Stimulated activated CD8-positive, alpha-beta memory T cell treated with anti-CD3 and anti-CD28 coated beads, Interleukin-2, amount 100 ng/mL, for 48 hours (primary cell): ENCODE data around the gene CLDN1.
"Not testable (repeated sequence)": the region's sequence is repeated elsewhere in the genome, so short reads cannot be mapped to it uniquely, and the experiment has no call there.

Source experiments
- DNase-seq, 2 donors: peaks; one replicate each; pipeline ENCODE4 v3.0.0-alpha.2; 2020; ENCODE audit warnings: low read depth in 2 of 2

The CLDN1 gene

GRCh38 chr3:190293621-190294020 is 28.6 kb downstream of the CLDN1 start:
- no peak for DNase-seq

GRCh38 chr3:190291994-190292584 is 30.2 kb downstream of the CLDN1 start:
- no peak for DNase-seq

GRCh38 chr3:190289989-190290388 is 32.3 kb downstream of the CLDN1 start:
- DNase-seq, result no peak

- no peak for DNase-seq
Observed at GRCh38 chr3:190288836-190289235, 33.4 kb downstream of the CLDN1 start.

GRCh38 chr3:190286014-190286413 is 36.2 kb downstream of the CLDN1 start:
- no peak for DNase-seq

GRCh38 chr3:190281308-190282051 is 40.8 kb downstream of the CLDN1 start:
- no peak for DNase-seq

GRCh38 chr3:190279690-190280089 is 42.6 kb downstream of the CLDN1 start:
- DNase-seq, result no peak

- DNase-seq, result no peak
Observed at GRCh38 chr3:190272747-190273146, 49.5 kb downstream of the CLDN1 start.

- DNase-seq, result no peak
Observed at GRCh38 chr3:190269101-190269500, 53.1 kb downstream of the CLDN1 start.

GRCh38 chr3:190267464-190267863 is 54.8 kb downstream of the CLDN1 start:
- not testable (repeated sequence) for DNase-seq

- DNase-seq, result no peak
Observed at GRCh38 chr3:190266913-190267290, 55.3 kb downstream of the CLDN1 start.

GRCh38 chr3:190266265-190266912 is 55.9 kb downstream of the CLDN1 start:
- DNase-seq, result no peak

- DNase-seq, result no peak
Observed at GRCh38 chr3:190265796-190266195, 56.5 kb downstream of the CLDN1 start.

GRCh38 chr3:190265126-190265525 is 57.1 kb downstream of the CLDN1 start:
- DNase-seq, result no peak

- DNase-seq, result no peak
Observed at GRCh38 chr3:190261740-190262139, 60.5 kb downstream of the CLDN1 start.

- no peak for DNase-seq
Observed at GRCh38 chr3:190261015-190261414, 61.2 kb downstream of the CLDN1 start.

GRCh38 chr3:190260301-190260700 is 61.9 kb downstream of the CLDN1 start:
- DNase-seq, result no peak

GRCh38 chr3:190258634-190259033 is 63.6 kb downstream of the CLDN1 start:
- no peak for DNase-seq
